Cardiac muscle cell (in vitro differentiated cells and primary cell): ENCODE data around the gene SLC9A7. TPM values are rescaled to one million over a fixed set of nuclear protein-coding genes. Genes with fewer than 3 reads are reported as not detected.

Experiments used
- DNase-seq, 2 donors: peaks; one replicate each; pipeline versions ENCODE4 v3.0.0 to v3.0.0-alpha.2; 2010 to 2017; ENCODE audit warnings: low read depth in 1 of 2, low spot score in 1 of 2
- H3K27ac ChIP-seq: fragments of 200-600 bp; sonication (generic); 2 replicates; pipeline ENCODE4 v1.5.1; 2016
- H3K27me3 ChIP-seq: fragments of 200-600 bp; sonication (generic); 2 replicates; pipeline ENCODE4 v1.6.0; 2016; ENCODE audit warnings: control low read depth
- H3K36me3 ChIP-seq: fragments of 200-600 bp; sonication (generic); 2 replicates; pipeline ENCODE4 v1.5.1; 2016; ENCODE audit warnings: control low read depth
- H3K4me1 ChIP-seq: fragments of 200-600 bp; sonication (generic); 2 replicates; pipeline ENCODE4 v1.8.1; 2017; ENCODE audit warnings: low read depth, mild to moderate bottlenecking, mixed run types
- H3K4me3 ChIP-seq: fragments of 200-600 bp; sonication (generic); 2 replicates; pipeline ENCODE4 v1.5.1; 2016; ENCODE audit warnings: mild to moderate bottlenecking
- H3K9me3 ChIP-seq: fragments of 200-600 bp; sonication (generic); 2 replicates; pipeline ENCODE4 v1.5.1; 2017; ENCODE audit warnings: low read depth, mild to moderate bottlenecking, control low read depth
- CTCF ChIP-seq: IDR thresholded peaks from 2 replicates; pipeline ENCODE4 v1.5.1; 2012; ENCODE audit warnings: low read depth, mild to moderate bottlenecking, low read length
- polyA plus RNA-seq: library from polyadenylated mRNA; unstranded; fragments of >200 nt; fragmentation: Nextera tagmentation; extraction: Ambion mirVana; gene quantifications from 2 replicates; pipeline ENCODE4 v1.2.1, GENCODE V29; 2016
- total RNA-seq: library from RNA; depleted of rRNA; stranded (reverse); fragments of >200 nt; gene quantifications from 2 replicates; pipeline ENCODE4 v1.2.3, GENCODE V29; 2016

The SLC9A7 gene
- total and polyA plus RNA-seq, 2 experiments from 2014 or later: 2.2 to 19.6 TPM

GRCh38 chrX:46626566-46626965, 132.4 kb downstream of the SLC9A7 start:
- no peaks in the 10 kb centered on the region for H3K36me3 ChIP-seq
- no peaks in the 10 kb centered on the region for H3K27me3 ChIP-seq
- no peaks in the 10 kb centered on the region for H3K9me3 ChIP-seq
- DNase-seq: peak in 1 of 2 donors; percentile 22
- H3K4me1 ChIP-seq: peaks cover 4% of the 10 kb centered on the region
- H3K27ac ChIP-seq: no peak overlapping the region
- H3K4me3 ChIP-seq: no peak overlapping the region
- TF ChIP-seq CTCF: no peak

GRCh38 chrX:46624090-46624786, 134.7 kb downstream of the SLC9A7 start:
- Histone ChIP-seq H3K4me1 (peaks cover 4% of the 10 kb centered on the region), H3K27me3 (no peaks in the 10 kb centered on the region), H3K9me3 (no peaks in the 10 kb centered on the region), H3K27ac (no peak overlapping the region), H3K4me3 (no peak overlapping the region), H3K36me3 (no peaks in the 10 kb centered on the region)
- no peak for TF ChIP-seq CTCF
- no peak for DNase-seq

- Histone ChIP-seq H3K9me3 (no peaks in the 10 kb centered on the region), H3K27ac (no peak overlapping the region), H3K36me3 (no peaks in the 10 kb centered on the region), H3K4me3 (no peak overlapping the region), H3K27me3 (no peaks in the 10 kb centered on the region), H3K4me1 (no peaks in the 10 kb centered on the region)
- TF ChIP-seq CTCF: no peak
- DNase-seq: no peak
Observed at GRCh38 chrX:46621572-46621971, 137.3 kb downstream of the SLC9A7 start.

GRCh38 chrX:46620505-46620904, 138.4 kb downstream of the SLC9A7 start:
- Histone ChIP-seq H3K4me1 (no peaks in the 10 kb centered on the region), H3K27me3 (no peaks in the 10 kb centered on the region), H3K4me3 (no peak overlapping the region), H3K36me3 (no peaks in the 10 kb centered on the region), H3K9me3 (no peaks in the 10 kb centered on the region), H3K27ac (no peak overlapping the region)
- peak in 1 of 2 donors; percentile 70 for DNase-seq
- no peak for TF ChIP-seq CTCF

GRCh38 chrX:46618947-46619346, 140.0 kb downstream of the SLC9A7 start:
- Histone ChIP-seq H3K9me3 (no peaks in the 10 kb centered on the region), H3K27ac (no peak overlapping the region), H3K36me3 (no peaks in the 10 kb centered on the region), H3K4me1 (no peaks in the 10 kb centered on the region), H3K27me3 (no peaks in the 10 kb centered on the region), H3K4me3 (no peak overlapping the region)
- TF ChIP-seq CTCF: no peak
- DNase-seq: no peak
